Measurements from ENCODE around the gene PPARD.

- TF ChIP-seq CTCF (conservative IDR thresholded peaks at IDR 0.05; ENCODE audit: low read length), result no peak
- TF ChIP-seq EZH2phosphoT487 (IDR thresholded peaks at IDR 0.05; ENCODE audit: borderline replicate concordance, low read depth, low read length), result no peak
These were observed 43.3 kb downstream of the PPARD start for GRCh38 chr6:35385457-35386202.

All from OCI-LY7 (cell line).